Measurements from ENCODE around the gene TPCN1. TPM values are rescaled to one million over a fixed set of nuclear protein-coding genes. Genes with fewer than 3 reads are reported as not detected.

Gene TPCN1
- total RNA-seq, 1 donor from 2014 or later = 55.6 TPM

- no peak for DNase-seq (ENCODE audit: extremely low spot score, unreplicated experiment)
- Mint-ChIP-seq H3K27ac (no peak overlapping the region), H3K27me3 (no peaks in the 10 kb centered on the region)
Measured at GRCh38 chr12:113211160-113211559, 10.1 kb upstream of the TPCN1 start.

GRCh38 chr12:113214895-113215400, 6.3 kb upstream of the TPCN1 start:
- Mint-ChIP-seq H3K9me3 (no peaks in the 10 kb centered on the region), H3K4me3 (no peak overlapping the region), H3K4me1 (ENCODE audit: unreplicated experiment) (peaks cover 16% of the 10 kb centered on the region), H3K27me3 (no peaks in the 10 kb centered on the region), H3K27ac (peak overlapping the region; percentile 44), H3K36me3 (no peaks in the 10 kb centered on the region)
- DNase-seq (ENCODE audit: extremely low spot score, unreplicated experiment) = no peak
- peak; percentile 26 for TF ChIP-seq CTCF (conservative IDR thresholded peaks at IDR 0.05)

More at GRCh38 chr12:113211160-113211559, 10.1 kb upstream of the TPCN1 start:
- Mint-ChIP-seq H3K9me3 (peaks cover 4% of the 10 kb centered on the region), H3K36me3 (peaks cover 8% of the 10 kb centered on the region), H3K4me3 (no peak overlapping the region), H3K4me1 (ENCODE audit: unreplicated experiment) (peaks cover 15% of the 10 kb centered on the region)
- TF ChIP-seq CTCF (conservative IDR thresholded peaks at IDR 0.05) = no peak

GRCh38 chr12:113216027-113216426, 5.2 kb upstream of the TPCN1 start:
- no peaks in the 10 kb centered on the region for H3K27me3 Mint-ChIP-seq
- no peaks in the 10 kb centered on the region for H3K9me3 Mint-ChIP-seq
- no peak for DNase-seq (ENCODE audit: extremely low spot score, unreplicated experiment)
- TF ChIP-seq CTCF (conservative IDR thresholded peaks at IDR 0.05) = no peak
- peaks cover 24% of the 10 kb centered on the region for H3K4me1 Mint-ChIP-seq (ENCODE audit: unreplicated experiment)
- H3K36me3 Mint-ChIP-seq = no peaks in the 10 kb centered on the region
- no peak overlapping the region for H3K27ac Mint-ChIP-seq
- no peak overlapping the region for H3K4me3 Mint-ChIP-seq

GRCh38 chr12:113220593-113221180, 577 bp upstream of the TPCN1 start:
- no peaks in the 10 kb centered on the region for H3K36me3 Mint-ChIP-seq
- peaks cover 33% of the 10 kb centered on the region for H3K4me1 Mint-ChIP-seq (ENCODE audit: unreplicated experiment)
- no peak for TF ChIP-seq CTCF (conservative IDR thresholded peaks at IDR 0.05)
- no peaks in the 10 kb centered on the region for H3K27me3 Mint-ChIP-seq
- peak overlapping the region; percentile 96 for H3K27ac Mint-ChIP-seq
- H3K4me3 Mint-ChIP-seq = peak overlapping the region; percentile 94
- DNase-seq (ENCODE audit: extremely low spot score, unreplicated experiment) = no peak
- H3K9me3 Mint-ChIP-seq = no peaks in the 10 kb centered on the region

- Mint-ChIP-seq H3K4me3 (peak overlapping the region; percentile 94), H3K9me3 (no peaks in the 10 kb centered on the region)
- DNase-seq (ENCODE audit: extremely low spot score, unreplicated experiment) = no peak
Measured at GRCh38 chr12:113221997-113222729, 899 bp downstream of the TPCN1 start.

More at GRCh38 chr12:113221997-113222729, 899 bp downstream of the TPCN1 start:
- TF ChIP-seq CTCF (conservative IDR thresholded peaks at IDR 0.05) = no peak
- Mint-ChIP-seq H3K27ac (peak overlapping the region; percentile 96), H3K4me1 (ENCODE audit: unreplicated experiment) (peaks cover 27% of the 10 kb centered on the region), H3K27me3 (no peaks in the 10 kb centered on the region), H3K36me3 (no peaks in the 10 kb centered on the region)

All from type B pancreatic cell (in vitro differentiated cells).